Measurements from ENCODE around the gene PDE6B. TPM values are rescaled to one million over a fixed set of nuclear protein-coding genes. Genes with fewer than 3 reads are reported as not detected.

PDE6B gene
- total RNA-seq, 1 donor from 2014 or later, result 4.2 TPM

- no peaks in the 10 kb centered on the region for H3K9me3 ChIP-seq
- no peak overlapping the region for H3K4me3 ChIP-seq
- DNase-seq (ENCODE audit: extremely low spot score in 2 of 2), result no peak
- no peak for TF ChIP-seq CTCF (IDR thresholded peaks at IDR 0.05)
- TF ChIP-seq POLR2AphosphoS5 (IDR thresholded peaks at IDR 0.05; ENCODE audit: insufficient read depth in 1 of 2, low read depth in 1 of 2), result no peak
- no peak for TF ChIP-seq POLR2A (IDR thresholded peaks at IDR 0.05)
- intact Hi-C loops (cut with DNase I), result no loop called here
- H3K27me3 ChIP-seq, result no peaks in the 10 kb centered on the region
- no peaks in the 10 kb centered on the region for H3K36me3 ChIP-seq
- H3K27ac ChIP-seq, result no peak overlapping the region
- H3K4me1 ChIP-seq, result peaks cover 37% of the 10 kb centered on the region
Observed at GRCh38 chr4:712916-713632, 87.7 kb downstream of the PDE6B start.

GRCh38 chr4:714087-714486 is 88.7 kb downstream of the PDE6B start:
- intact Hi-C loops (cut with DNase I), result no loop called here
- H3K27ac ChIP-seq, result no peak overlapping the region
- no peaks in the 10 kb centered on the region for H3K9me3 ChIP-seq
- peaks cover 28% of the 10 kb centered on the region for H3K4me1 ChIP-seq
- no peaks in the 10 kb centered on the region for H3K27me3 ChIP-seq
- no peak overlapping the region for H3K4me3 ChIP-seq
- DNase-seq (ENCODE audit: extremely low spot score in 2 of 2), result no peak
- no peaks in the 10 kb centered on the region for H3K36me3 ChIP-seq
- TF ChIP-seq POLR2AphosphoS5 (IDR thresholded peaks at IDR 0.05; ENCODE audit: insufficient read depth in 1 of 2, low read depth in 1 of 2) (no peak), CTCF (IDR thresholded peaks at IDR 0.05) (no peak), POLR2A (IDR thresholded peaks at IDR 0.05) (no peak)

GRCh38 chr4:717601-718320 is 92.4 kb downstream of the PDE6B start:
- intact Hi-C loops (cut with DNase I), result no loop called here
- TF ChIP-seq POLR2A (IDR thresholded peaks at IDR 0.05), result no peak
- TF ChIP-seq POLR2AphosphoS5 (IDR thresholded peaks at IDR 0.05; ENCODE audit: insufficient read depth in 1 of 2, low read depth in 1 of 2), result no peak
- no peak for TF ChIP-seq CTCF (IDR thresholded peaks at IDR 0.05)
- H3K9me3 ChIP-seq, result no peaks in the 10 kb centered on the region

GRCh38 chr4:718460-718859 is 93.1 kb downstream of the PDE6B start:
- intact Hi-C loops (cut with DNase I), result no loop called here
- H3K27me3 ChIP-seq, result no peaks in the 10 kb centered on the region
- no peaks in the 10 kb centered on the region for H3K9me3 ChIP-seq
- H3K4me3 ChIP-seq, result no peak overlapping the region
- no peak for DNase-seq (ENCODE audit: extremely low spot score in 2 of 2)
- H3K4me1 ChIP-seq, result peaks cover 37% of the 10 kb centered on the region
- TF ChIP-seq POLR2AphosphoS5 (IDR thresholded peaks at IDR 0.05; ENCODE audit: insufficient read depth in 1 of 2, low read depth in 1 of 2) (no peak), POLR2A (IDR thresholded peaks at IDR 0.05) (no peak), CTCF (IDR thresholded peaks at IDR 0.05) (no peak)
- peaks cover 0 to 6% of the 10 kb centered on the region in 2 donors for H3K36me3 ChIP-seq
- no peak overlapping the region for H3K27ac ChIP-seq

More at GRCh38 chr4:717601-718320, 92.4 kb downstream of the PDE6B start:
- Histone ChIP-seq H3K36me3 (no peaks in the 10 kb centered on the region), H3K27ac (no peak overlapping the region), H3K4me3 (no peak overlapping the region), H3K4me1 (peaks cover 41% of the 10 kb centered on the region), H3K27me3 (no peaks in the 10 kb centered on the region)
- DNase-seq (ENCODE audit: extremely low spot score in 2 of 2), result no peak

Other genes starting within 250 kb of the PDE6B start
- 30.4 TPM for gene ZNF721, start 126.4 kb upstream of the PDE6B start, total RNA-seq
- gene PIGG, start 126.4 kb upstream of the PDE6B start, total RNA-seq, result 71.9 TPM
- gene TMEM271, start 49.3 kb upstream of the PDE6B start, total RNA-seq, result 0.25 TPM
- 181 TPM for gene ATP5ME, start 48.7 kb downstream of the PDE6B start, total RNA-seq
- gene MYL5, start 49.0 kb downstream of the PDE6B start, total RNA-seq, result 3.4 TPM
- gene SLC49A3, start 63.6 kb downstream of the PDE6B start, total RNA-seq, result 11.0 TPM
- 64.8 TPM for gene PCGF3, start 80.3 kb downstream of the PDE6B start, total RNA-seq
- gene CPLX1, start 200.6 kb downstream of the PDE6B start, total RNA-seq, result 0.98 TPM